Suprapubic skin (tissue), 4 donors: Measurements from ENCODE around the gene SLC37A1.

Experiments
- CTCF ChIP-seq, 2 donors: fragments of 200-600 bp in 1 of 2; fragments of 450-650 bp in 1 of 2; sonication (generic) in 1 of 2; IDR thresholded peaks; one replicate each; pipeline ENCODE4 v1.5.1; 2016 to 2019; ENCODE audit warnings: antibody characterized with exemption in 2 of 2, mild to moderate bottlenecking in 1 of 2, moderate library complexity in 1 of 2
- EP300 ChIP-seq: sonication (generic); formaldehyde crosslinking; IDR thresholded peaks from one replicate; pipeline ENCODE4 v1.6.1; 2017; ENCODE audit warnings: antibody characterized with exemption
- POLR2A ChIP-seq, 2 donors: fragments of 450-650 bp; IDR thresholded peaks; one replicate each; pipeline ENCODE4 v1.6.1; 2017; ENCODE audit warnings: antibody characterized with exemption in 2 of 2, mild to moderate bottlenecking in 2 of 2, moderate library complexity in 2 of 2
- POLR2AphosphoS5 ChIP-seq, 3 donors: sonication (generic); formaldehyde crosslinking; IDR thresholded peaks; one replicate each; pipeline ENCODE4 v1.6.1; 2017; ENCODE audit warnings: antibody characterized with exemption in 3 of 3

- TF ChIP-seq CTCF (IDR thresholded peaks at IDR 0.05) (no peak), POLR2A (IDR thresholded peaks at IDR 0.05) (no peak), POLR2AphosphoS5 (IDR thresholded peaks at IDR 0.05) (no peak), EP300 (no peak)
Measured at GRCh38 chr21:42579456-42580075, 65.9 kb downstream of the SLC37A1 start.
